Vagina (tissue), 2 donors: ENCODE data around the gene HMGA1.

Source experiments
- CTCF ChIP-seq, 3 experiments: fragments of 450-650 bp in 2 of 3; fragments of 200-600 bp in 1 of 3; sonication (generic) in 1 of 3; IDR thresholded peaks; one replicate each; pipeline ENCODE4 v1.5.1; 2017 to 2019; ENCODE audit warnings: antibody characterized with exemption in 3 of 3, mild to moderate bottlenecking in 2 of 3, moderate library complexity in 2 of 3
- POLR2A ChIP-seq, 2 donors: fragments of 450-650 bp; IDR thresholded peaks; one replicate each; pipeline ENCODE4 v1.6.1; 2017; ENCODE audit warnings: antibody characterized with exemption in 2 of 2, mild to moderate bottlenecking in 2 of 2, moderate library complexity in 2 of 2
- POLR2AphosphoS5 ChIP-seq, 2 donors: sonication (generic); formaldehyde crosslinking; IDR thresholded peaks; one replicate each; pipeline ENCODE4 v1.9.0; 2017; ENCODE audit warnings: antibody characterized with exemption in 2 of 2, mild to moderate bottlenecking in 2 of 2, low read depth in 1 of 2; ENCODE audit not compliant: insufficient read depth in 1 of 2

GRCh38 chr6:34289137-34289536, 52.5 kb downstream of the HMGA1 start:
- TF ChIP-seq CTCF (IDR thresholded peaks at IDR 0.05): no peak
- TF ChIP-seq POLR2A (IDR thresholded peaks at IDR 0.05): no peak
- TF ChIP-seq POLR2AphosphoS5 (IDR thresholded peaks at IDR 0.05; ENCODE audit: insufficient read depth in 1 of 2, low read depth in 1 of 2): no peak
